ENCODE data around the gene OTOP2. TPM values are rescaled to one million over a fixed set of nuclear protein-coding genes. Genes with fewer than 3 reads are reported as not detected.

The OTOP2 gene, protein sequence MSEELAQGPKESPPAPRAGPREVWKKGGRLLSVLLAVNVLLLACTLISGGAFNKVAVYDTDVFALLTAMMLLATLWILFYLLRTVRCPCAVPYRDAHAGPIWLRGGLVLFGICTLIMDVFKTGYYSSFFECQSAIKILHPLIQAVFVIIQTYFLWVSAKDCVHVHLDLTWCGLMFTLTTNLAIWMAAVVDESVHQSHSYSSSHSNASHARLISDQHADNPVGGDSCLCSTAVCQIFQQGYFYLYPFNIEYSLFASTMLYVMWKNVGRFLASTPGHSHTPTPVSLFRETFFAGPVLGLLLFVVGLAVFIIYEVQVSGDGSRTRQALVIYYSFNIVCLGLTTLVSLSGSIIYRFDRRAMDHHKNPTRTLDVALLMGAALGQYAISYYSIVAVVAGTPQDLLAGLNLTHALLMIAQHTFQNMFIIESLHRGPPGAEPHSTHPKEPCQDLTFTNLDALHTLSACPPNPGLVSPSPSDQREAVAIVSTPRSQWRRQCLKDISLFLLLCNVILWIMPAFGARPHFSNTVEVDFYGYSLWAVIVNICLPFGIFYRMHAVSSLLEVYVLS
- total RNA-seq (not detected), polyA plus RNA-seq (not detected)

DNA sequence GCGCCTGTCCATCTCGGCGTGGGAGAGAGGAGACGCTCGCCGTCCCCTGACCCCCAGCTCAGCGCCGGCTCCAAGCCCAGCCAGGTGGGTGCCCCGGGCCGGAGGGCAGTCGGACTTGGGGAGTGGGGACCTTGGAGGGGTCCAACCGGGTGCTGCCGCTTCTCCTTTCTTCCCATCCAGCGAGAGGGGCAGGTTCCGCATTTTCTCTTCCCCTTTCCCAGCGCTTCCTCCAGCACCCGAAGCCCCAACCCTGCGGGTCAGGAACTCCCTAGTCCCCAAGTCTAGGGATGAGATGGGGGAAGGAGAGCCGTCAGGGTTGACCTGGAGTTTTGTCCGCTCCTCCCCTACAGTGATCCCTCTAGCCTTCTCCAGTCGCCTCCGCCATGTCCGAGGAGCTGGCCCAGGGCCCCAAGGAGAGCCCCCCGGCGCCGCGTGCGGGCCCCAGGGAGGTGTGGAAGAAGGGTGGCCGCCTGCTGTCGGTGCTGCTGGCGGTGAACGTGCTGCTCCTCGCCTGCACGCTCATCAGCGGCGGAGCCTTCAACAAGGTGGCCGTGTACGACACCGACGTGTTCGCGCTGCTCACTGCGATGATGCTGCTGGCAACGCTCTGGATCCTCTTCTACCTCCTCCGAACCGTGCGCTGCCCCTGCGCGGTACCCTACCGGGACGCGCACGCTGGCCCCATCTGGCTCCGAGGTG is at the start of gene OTOP2:
TSS of gene OTOP2 (plus strand) at position 24 of the 699 bp plus-strand sequence. CDS start at position 384, 360 bp downstream.
- Histone ChIP-seq H3K4me3 (ENCODE audit: low read depth, low read length) (peak within 1 kb of the TSS; percentile 28), H3K36me3 (ENCODE audit: insufficient read depth) (no peaks in the 10 kb centered on the region), H3K4me1 (ENCODE audit: insufficient read depth) (no peaks in the 10 kb centered on the region), H3K27ac (ENCODE audit: low read depth) (no peak within 1 kb of the TSS)
- no peak for DNase-seq (ENCODE audit: extremely low spot score)
- 2% methylated on average over 54 of the region's 54 CpGs for WGBS

- H3K27ac ChIP-seq (ENCODE audit: low read depth), result no peak overlapping the region
- H3K4me1 ChIP-seq (ENCODE audit: insufficient read depth), result no peaks in the 10 kb centered on the region
- H3K4me3 ChIP-seq (ENCODE audit: low read depth, low read length), result no peak overlapping the region
- WGBS, result 98% methylated on average over 5 of the region's 5 CpGs
- DNase-seq (ENCODE audit: extremely low spot score), result no peak
- H3K36me3 ChIP-seq (ENCODE audit: insufficient read depth), result no peaks in the 10 kb centered on the region
These were observed 49.4 kb upstream of the OTOP2 start for GRCh38 chr17:74874615-74875037.

DNA sequence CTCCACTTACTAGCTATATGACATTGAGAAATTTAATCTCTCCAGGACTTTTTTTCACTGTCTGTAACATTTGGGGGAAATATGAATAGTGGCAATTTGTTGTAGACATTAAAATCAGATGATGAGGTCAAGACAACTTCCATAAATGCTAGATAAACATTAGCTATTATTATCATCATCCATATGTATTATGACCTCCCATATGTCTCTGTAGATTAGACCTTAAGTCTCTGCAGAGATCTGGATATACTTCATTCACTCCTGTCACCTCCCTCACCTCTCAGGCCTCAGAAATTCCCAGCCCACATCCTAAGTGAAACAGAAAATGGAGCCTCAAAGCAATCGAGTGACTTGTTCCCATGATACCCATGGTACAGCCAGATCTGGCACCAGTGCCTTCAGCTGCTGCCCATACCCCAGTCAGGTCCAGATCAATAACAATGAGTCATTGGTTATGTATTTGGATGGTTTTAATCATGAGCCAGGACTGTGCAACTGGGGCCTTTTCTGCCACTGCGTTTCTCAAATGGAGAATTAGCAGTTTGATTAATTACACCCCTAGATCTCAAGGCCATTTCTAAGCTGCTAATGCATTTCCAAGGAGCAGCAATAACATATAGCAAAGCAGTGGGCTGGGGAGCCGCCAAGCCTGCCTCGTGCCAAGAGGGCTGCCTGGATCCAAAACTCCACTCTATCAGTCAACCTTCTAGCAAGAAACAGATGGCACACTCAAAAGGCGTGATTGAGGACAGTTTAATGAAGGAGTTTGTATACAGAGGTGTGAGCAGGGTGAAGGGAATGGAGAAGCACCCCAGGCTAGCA is 48.7 kb upstream of the OTOP2 start:
- H3K36me3 ChIP-seq (ENCODE audit: insufficient read depth), result no peaks in the 10 kb centered on the region
- no peak overlapping the region for H3K4me3 ChIP-seq (ENCODE audit: low read depth, low read length)
- no peaks in the 10 kb centered on the region for H3K4me1 ChIP-seq (ENCODE audit: insufficient read depth)
- DNase-seq (ENCODE audit: extremely low spot score), result no peak
- no peak overlapping the region for H3K27ac ChIP-seq (ENCODE audit: low read depth)
- 66% methylated on average over 5 of the region's 5 CpGs for WGBS

DNA sequence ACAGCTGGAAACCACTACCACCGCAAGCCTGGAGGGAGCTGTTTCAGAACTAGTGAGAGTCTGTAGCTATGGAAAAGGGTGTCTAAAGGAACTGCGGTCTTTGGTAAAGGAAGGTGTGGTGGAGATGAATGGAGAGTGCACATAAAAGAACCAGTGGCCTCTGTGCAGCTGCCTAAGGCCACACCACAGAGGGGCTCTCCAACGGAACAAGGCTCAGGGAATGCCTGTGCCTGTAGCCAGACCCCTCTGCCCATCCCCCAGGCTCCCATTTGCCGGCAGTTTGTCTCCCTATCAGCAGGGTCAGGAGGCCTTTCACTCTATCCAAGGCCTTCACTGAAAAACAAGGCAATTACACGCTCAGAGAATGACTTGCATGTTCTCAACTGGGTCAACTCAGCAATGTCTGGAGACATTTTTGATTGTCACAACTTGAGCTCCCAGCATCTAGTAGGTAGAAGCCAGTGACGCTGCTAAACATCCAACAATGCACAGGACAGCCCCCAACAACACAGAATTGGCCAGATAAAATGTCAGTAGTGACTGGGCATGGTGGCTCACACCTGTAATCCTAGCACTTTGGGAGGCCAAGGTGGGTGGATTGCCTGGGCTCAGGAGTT is 48.0 kb upstream of the OTOP2 start:
- H3K36me3 ChIP-seq (ENCODE audit: insufficient read depth), result no peaks in the 10 kb centered on the region
- no peak for DNase-seq (ENCODE audit: extremely low spot score)
- 47% methylated on average over 6 of the region's 6 CpGs for WGBS
- no peaks in the 10 kb centered on the region for H3K4me1 ChIP-seq (ENCODE audit: insufficient read depth)
- no peak overlapping the region for H3K27ac ChIP-seq (ENCODE audit: low read depth)
- H3K4me3 ChIP-seq (ENCODE audit: low read depth, low read length), result no peak overlapping the region

- Histone ChIP-seq H3K4me3 (ENCODE audit: low read depth, low read length) (no peak overlapping the region), H3K4me1 (ENCODE audit: insufficient read depth) (no peaks in the 10 kb centered on the region), H3K27ac (ENCODE audit: low read depth) (no peak overlapping the region), H3K36me3 (ENCODE audit: insufficient read depth) (no peaks in the 10 kb centered on the region)
- 45% methylated on average over 19 of the region's 19 CpGs for WGBS
- peak; percentile 42 for DNase-seq (ENCODE audit: extremely low spot score)
These were observed 46.2 kb upstream of the OTOP2 start for GRCh38 chr17:74877592-74878548.

GRCh38 chr17:74878658-74879057 is 45.4 kb upstream of the OTOP2 start:
- Histone ChIP-seq H3K36me3 (ENCODE audit: insufficient read depth) (no peaks in the 10 kb centered on the region), H3K27ac (ENCODE audit: low read depth) (no peak overlapping the region), H3K4me1 (ENCODE audit: insufficient read depth) (no peaks in the 10 kb centered on the region), H3K4me3 (ENCODE audit: low read depth, low read length) (no peak overlapping the region)
- no peak for DNase-seq (ENCODE audit: extremely low spot score)
- WGBS, result 62% methylated on average over 2 of the region's 2 CpGs

DNA sequence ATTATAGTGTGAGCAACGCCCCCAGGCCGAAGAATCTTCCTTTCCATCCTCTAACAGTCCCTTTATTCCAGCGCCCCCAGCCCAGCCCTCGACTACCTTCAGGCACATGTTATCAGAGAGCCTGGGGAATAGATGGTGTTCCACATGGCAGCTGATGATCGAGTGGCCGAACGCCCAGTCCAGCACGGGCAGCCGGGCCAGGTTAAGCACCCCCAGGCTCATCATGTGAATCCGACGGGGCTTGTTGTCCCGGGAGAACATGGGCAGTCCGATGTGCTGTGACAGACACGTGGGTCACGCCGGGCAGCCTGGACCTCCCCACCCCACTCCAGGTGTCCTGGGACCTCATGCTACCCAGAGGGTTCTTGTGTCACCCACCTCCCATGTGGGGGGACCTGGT is 44.8 kb upstream of the OTOP2 start:
- Histone ChIP-seq H3K36me3 (ENCODE audit: insufficient read depth) (no peaks in the 10 kb centered on the region), H3K4me1 (ENCODE audit: insufficient read depth) (no peaks in the 10 kb centered on the region), H3K4me3 (ENCODE audit: low read depth, low read length) (no peak overlapping the region), H3K27ac (ENCODE audit: low read depth) (no peak overlapping the region)
- DNase-seq (ENCODE audit: extremely low spot score), result no peak
- WGBS, result 88% methylated on average over 16 of the region's 16 CpGs

- no peak overlapping the region for H3K4me3 ChIP-seq (ENCODE audit: low read depth, low read length)
- DNase-seq (ENCODE audit: extremely low spot score), result no peak
- no peaks in the 10 kb centered on the region for H3K4me1 ChIP-seq (ENCODE audit: insufficient read depth)
- H3K36me3 ChIP-seq (ENCODE audit: insufficient read depth), result no peaks in the 10 kb centered on the region
- no peak overlapping the region for H3K27ac ChIP-seq (ENCODE audit: low read depth)
- 64% methylated on average over 11 of the region's 11 CpGs for WGBS
These were observed 43.0 kb upstream of the OTOP2 start for GRCh38 chr17:74881073-74881472.

- Histone ChIP-seq H3K36me3 (ENCODE audit: insufficient read depth) (no peaks in the 10 kb centered on the region), H3K4me1 (ENCODE audit: insufficient read depth) (no peaks in the 10 kb centered on the region), H3K4me3 (ENCODE audit: low read depth, low read length) (no peak overlapping the region), H3K27ac (ENCODE audit: low read depth) (no peak overlapping the region)
- DNase-seq (ENCODE audit: extremely low spot score), result no peak
- 66% methylated on average over 20 of the region's 20 CpGs for WGBS
These were observed 41.4 kb upstream of the OTOP2 start for GRCh38 chr17:74882517-74883240.

GRCh38 chr17:74883241-74883745 is 40.8 kb upstream of the OTOP2 start:
- no peak for DNase-seq (ENCODE audit: extremely low spot score)
- 58% methylated on average over 15 of the region's 15 CpGs for WGBS
- H3K4me3 ChIP-seq (ENCODE audit: low read depth, low read length), result no peak overlapping the region
- H3K27ac ChIP-seq (ENCODE audit: low read depth), result no peak overlapping the region
- no peaks in the 10 kb centered on the region for H3K36me3 ChIP-seq (ENCODE audit: insufficient read depth)
- no peaks in the 10 kb centered on the region for H3K4me1 ChIP-seq (ENCODE audit: insufficient read depth)

DNA sequence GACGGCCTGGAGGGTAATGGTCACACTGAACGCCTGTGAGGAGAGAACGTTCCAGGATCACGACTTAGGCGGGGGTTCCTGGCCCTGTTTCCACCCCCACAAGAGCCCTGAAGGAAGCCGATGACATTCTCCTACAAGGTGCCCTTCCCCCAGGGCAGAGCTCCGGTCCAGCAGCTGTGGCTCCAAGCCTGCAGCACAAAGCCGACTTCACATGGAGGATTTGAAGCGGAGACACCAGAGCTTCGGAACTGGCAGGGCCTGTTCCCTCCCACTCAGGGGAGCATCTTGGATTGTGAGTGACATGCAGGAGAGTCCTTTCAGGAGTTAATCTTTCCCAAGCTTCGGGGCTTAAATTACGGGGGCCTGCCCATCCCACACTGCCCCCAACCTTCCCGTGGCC is 35.6 kb upstream of the OTOP2 start:
- Histone ChIP-seq H3K27ac (ENCODE audit: low read depth) (no peak overlapping the region), H3K4me3 (ENCODE audit: low read depth, low read length) (no peak overlapping the region), H3K4me1 (ENCODE audit: insufficient read depth) (peaks cover under 1% of the 10 kb centered on the region), H3K36me3 (ENCODE audit: insufficient read depth) (no peaks in the 10 kb centered on the region)
- no peak for DNase-seq (ENCODE audit: extremely low spot score)
- 53% methylated on average over 13 of the region's 13 CpGs for WGBS
